Measurements from ENCODE around the gene MRPL43.

GRCh38 chr10:101020427-101021075 is 33.3 kb upstream of the MRPL43 start:
- TF ChIP-seq, protein P1, sequence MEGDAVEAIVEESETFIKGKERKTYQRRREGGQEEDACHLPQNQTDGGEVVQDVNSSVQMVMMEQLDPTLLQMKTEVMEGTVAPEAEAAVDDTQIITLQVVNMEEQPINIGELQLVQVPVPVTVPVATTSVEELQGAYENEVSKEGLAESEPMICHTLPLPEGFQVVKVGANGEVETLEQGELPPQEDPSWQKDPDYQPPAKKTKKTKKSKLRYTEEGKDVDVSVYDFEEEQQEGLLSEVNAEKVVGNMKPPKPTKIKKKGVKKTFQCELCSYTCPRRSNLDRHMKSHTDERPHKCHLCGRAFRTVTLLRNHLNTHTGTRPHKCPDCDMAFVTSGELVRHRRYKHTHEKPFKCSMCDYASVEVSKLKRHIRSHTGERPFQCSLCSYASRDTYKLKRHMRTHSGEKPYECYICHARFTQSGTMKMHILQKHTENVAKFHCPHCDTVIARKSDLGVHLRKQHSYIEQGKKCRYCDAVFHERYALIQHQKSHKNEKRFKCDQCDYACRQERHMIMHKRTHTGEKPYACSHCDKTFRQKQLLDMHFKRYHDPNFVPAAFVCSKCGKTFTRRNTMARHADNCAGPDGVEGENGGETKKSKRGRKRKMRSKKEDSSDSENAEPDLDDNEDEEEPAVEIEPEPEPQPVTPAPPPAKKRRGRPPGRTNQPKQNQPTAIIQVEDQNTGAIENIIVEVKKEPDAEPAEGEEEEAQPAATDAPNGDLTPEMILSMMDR (IDR thresholded peaks at IDR 0.05), result no peak
- TF ChIP-seq POLR2A (IDR thresholded peaks at IDR 0.05) (no peak), POLR2AphosphoS5 (IDR thresholded peaks at IDR 0.05) (no peak)

Measured in suprapubic skin (tissue), 4 donors.